ENCODE results near the gene DKK1. TPM values are rescaled to one million over a fixed set of nuclear protein-coding genes. Genes with fewer than 3 reads are reported as not detected.

The DKK1 gene
- total RNA-seq (2022; extraction: Qiagen RNA extraction; ENCODE audit: low read depth), result 403 to 445 TPM (median 426 TPM) in 5 replicates

GRCh38 chr10:52313933-52314821 is at the start of gene DKK1:
Gene DKK1 (plus strand): TSS chr10:52314281. CDS start chr10:52314435, 154 bp downstream.

All from A549 treated with GW870086 at 1 μM for 4 hours (cell line).